ENCODE data around the gene PRMT5.

DNA sequence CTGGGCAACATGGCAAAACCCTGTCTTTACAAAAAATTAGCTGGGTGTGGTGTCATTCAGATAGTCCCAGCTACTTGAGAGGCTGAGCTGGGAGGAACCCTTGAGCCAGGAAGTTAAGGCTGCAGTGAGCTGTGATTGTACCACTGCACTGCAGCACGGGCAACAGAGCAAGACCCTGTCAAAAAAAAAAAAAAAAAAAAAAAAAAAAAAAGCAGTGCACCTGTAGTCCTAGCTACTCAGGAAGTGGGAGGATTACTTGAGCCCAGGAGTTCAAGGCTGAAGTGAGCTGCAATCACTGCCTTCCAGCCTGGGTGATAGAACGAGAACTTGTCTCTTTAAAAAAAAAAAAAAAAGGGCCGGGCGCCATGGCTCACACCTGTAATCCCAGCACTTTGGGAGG is 40.5 kb downstream of the PRMT5 start:
- TF ChIP-seq TAF1 (IDR thresholded peaks at IDR 0.05; ENCODE audit: borderline replicate concordance, insufficient read depth, low read length) (no peak), POLR2AphosphoS5 (IDR thresholded peaks at IDR 0.05; ENCODE audit: low read depth, low read length) (no peak), SIN3A (IDR thresholded peaks at IDR 0.05; ENCODE audit: borderline replicate concordance, insufficient read depth, low read length) (no peak), FOXP2 (optimal IDR thresholded peaks at IDR 0.05; ENCODE audit: borderline replicate concordance, extremely low read depth, extremely low read length, insufficient read depth) (no peak)
- TF ChIP-seq, protein P1, sequence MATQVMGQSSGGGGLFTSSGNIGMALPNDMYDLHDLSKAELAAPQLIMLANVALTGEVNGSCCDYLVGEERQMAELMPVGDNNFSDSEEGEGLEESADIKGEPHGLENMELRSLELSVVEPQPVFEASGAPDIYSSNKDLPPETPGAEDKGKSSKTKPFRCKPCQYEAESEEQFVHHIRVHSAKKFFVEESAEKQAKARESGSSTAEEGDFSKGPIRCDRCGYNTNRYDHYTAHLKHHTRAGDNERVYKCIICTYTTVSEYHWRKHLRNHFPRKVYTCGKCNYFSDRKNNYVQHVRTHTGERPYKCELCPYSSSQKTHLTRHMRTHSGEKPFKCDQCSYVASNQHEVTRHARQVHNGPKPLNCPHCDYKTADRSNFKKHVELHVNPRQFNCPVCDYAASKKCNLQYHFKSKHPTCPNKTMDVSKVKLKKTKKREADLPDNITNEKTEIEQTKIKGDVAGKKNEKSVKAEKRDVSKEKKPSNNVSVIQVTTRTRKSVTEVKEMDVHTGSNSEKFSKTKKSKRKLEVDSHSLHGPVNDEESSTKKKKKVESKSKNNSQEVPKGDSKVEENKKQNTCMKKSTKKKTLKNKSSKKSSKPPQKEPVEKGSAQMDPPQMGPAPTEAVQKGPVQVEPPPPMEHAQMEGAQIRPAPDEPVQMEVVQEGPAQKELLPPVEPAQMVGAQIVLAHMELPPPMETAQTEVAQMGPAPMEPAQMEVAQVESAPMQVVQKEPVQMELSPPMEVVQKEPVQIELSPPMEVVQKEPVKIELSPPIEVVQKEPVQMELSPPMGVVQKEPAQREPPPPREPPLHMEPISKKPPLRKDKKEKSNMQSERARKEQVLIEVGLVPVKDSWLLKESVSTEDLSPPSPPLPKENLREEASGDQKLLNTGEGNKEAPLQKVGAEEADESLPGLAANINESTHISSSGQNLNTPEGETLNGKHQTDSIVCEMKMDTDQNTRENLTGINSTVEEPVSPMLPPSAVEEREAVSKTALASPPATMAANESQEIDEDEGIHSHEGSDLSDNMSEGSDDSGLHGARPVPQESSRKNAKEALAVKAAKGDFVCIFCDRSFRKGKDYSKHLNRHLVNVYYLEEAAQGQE (IDR thresholded peaks at IDR 0.05; ENCODE audit: insufficient read depth in 1 of 2, low read depth in 2 of 2, low read length in 2 of 2) = no peak
